SK-N-SH (cell line): ENCODE data around the gene NDUFV2.

Source experiments
- CTCF ChIP-seq: fragments of 200-600 bp; sonication (generic); IDR thresholded peaks from 2 replicates; pipeline ENCODE4 v1.6.1; 2017; ENCODE audit warnings: antibody characterized with exemption, mild to moderate bottlenecking, moderate library complexity
- EZH2phosphoT487 ChIP-seq: fragments of 200-600 bp; sonication (generic); IDR thresholded peaks from 2 replicates; pipeline ENCODE4 v1.6.1; 2017; ENCODE audit warnings: low read depth, mixed run types, mild to moderate bottlenecking, antibody characterized with exemption, moderate library complexity, borderline replicate concordance
- GATA2 ChIP-seq: sonication (generic); formaldehyde crosslinking; IDR thresholded peaks from 2 replicates; pipeline ENCODE4 v1.5.0; 2020; ENCODE audit warnings: mild to moderate bottlenecking, missing genetic modification reagents
- MEF2A ChIP-seq: IDR thresholded peaks from 2 replicates; pipeline ENCODE4 v1.4.0; 2012; ENCODE audit warnings: low read depth, borderline replicate concordance
- MXI1 ChIP-seq: IDR thresholded peaks from 2 replicates; pipeline ENCODE4 v1.6.1; 2012; ENCODE audit warnings: mild to moderate bottlenecking, low read depth, low read length, improper control_type of control experiment
- POLR2AphosphoS5 ChIP-seq: IDR thresholded peaks from 2 replicates; pipeline ENCODE4 v1.6.1; 2012; ENCODE audit warnings: low read depth, low read length
- RAD21 ChIP-seq: IDR thresholded peaks from 2 replicates; pipeline ENCODE4 v1.6.1; 2012; ENCODE audit warnings: mild to moderate bottlenecking, low read length
- RFX5 ChIP-seq: IDR thresholded peaks from 2 replicates; pipeline ENCODE4 v1.6.1; 2012; ENCODE audit warnings: mild to moderate bottlenecking, improper control_type of control experiment, low read length
- RXRA ChIP-seq: IDR thresholded peaks from 2 replicates; pipeline ENCODE4 v1.4.0; 2012; ENCODE audit warnings: low read depth, mild to moderate bottlenecking, borderline replicate concordance
- TAF1 ChIP-seq: IDR thresholded peaks from 2 replicates; pipeline ENCODE4 v1.6.1; 2012; ENCODE audit warnings: low read depth, mild to moderate bottlenecking, low read length, moderate library complexity, borderline replicate concordance
- TCF12 ChIP-seq: IDR thresholded peaks from 2 replicates; pipeline ENCODE4 v1.4.0; 2012
- YY1 ChIP-seq: IDR thresholded peaks from 2 replicates; pipeline ENCODE4 v1.4.0; 2012; ENCODE audit warnings: low read depth, mild to moderate bottlenecking
- TF ChIP-seq, protein P1 (sequence below): IDR thresholded peaks from 2 replicates; pipeline ENCODE4 v1.6.1; 2012; ENCODE audit warnings: mild to moderate bottlenecking, low read depth, low read length, moderate library complexity
- TF ChIP-seq, protein P2 (sequence below): IDR thresholded peaks from 2 replicates; pipeline ENCODE4 v1.4.0; 2012; ENCODE audit warnings: low read depth, borderline replicate concordance

DNA sequence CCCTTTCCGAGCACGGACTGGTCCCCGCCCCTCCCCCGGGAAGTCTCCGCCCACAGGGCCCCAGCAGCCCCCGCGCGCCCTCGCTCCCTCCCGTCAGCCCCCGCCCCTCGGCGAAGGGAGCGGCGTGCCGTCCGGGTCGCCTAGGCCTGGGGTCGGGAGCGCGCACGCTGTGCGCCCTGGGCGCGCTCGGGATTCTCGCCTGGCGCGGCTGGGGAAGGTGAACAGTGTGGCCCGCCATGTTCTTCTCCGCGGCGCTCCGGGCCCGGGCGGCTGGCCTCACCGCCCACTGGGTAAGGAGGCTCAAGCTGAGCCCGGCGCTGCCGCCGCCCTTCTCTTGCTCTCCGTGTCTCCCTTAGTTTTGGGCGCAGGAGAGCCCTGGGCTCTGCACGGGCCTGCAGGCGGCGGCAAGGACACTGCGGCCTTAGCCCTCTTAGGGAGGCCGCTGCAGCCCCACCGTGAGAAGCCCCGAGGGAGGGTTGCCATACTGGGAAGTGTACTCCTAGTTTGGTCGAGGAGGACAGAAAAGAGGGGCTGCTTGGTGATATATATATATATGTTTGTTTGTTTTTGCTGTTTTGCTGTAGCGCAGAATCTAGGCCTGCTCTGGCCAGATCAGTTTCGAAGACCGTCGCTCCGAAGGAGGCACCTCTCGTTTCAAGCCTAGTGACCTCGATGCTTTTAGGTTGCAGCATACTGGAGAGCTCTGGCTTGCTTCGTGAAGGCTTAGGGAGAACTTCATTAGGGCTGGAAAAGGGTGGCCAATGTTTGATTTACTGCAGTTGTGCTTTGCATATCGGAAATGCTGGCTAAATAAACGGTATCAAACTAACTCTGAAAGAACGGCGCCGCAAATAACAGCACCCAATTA, at the start of gene NDUFV2:
- TF ChIP-seq GATA2 (CRISPR knock-in tag), result no peak
- no peak for TF ChIP-seq CTCF
- TF ChIP-seq EZH2phosphoT487, result no peak
- no peak; the same call in 1 of the 2 replicates for TF ChIP-seq POLR2AphosphoS5
- no peak for TF ChIP-seq RXRA
- TF ChIP-seq, protein P1, sequence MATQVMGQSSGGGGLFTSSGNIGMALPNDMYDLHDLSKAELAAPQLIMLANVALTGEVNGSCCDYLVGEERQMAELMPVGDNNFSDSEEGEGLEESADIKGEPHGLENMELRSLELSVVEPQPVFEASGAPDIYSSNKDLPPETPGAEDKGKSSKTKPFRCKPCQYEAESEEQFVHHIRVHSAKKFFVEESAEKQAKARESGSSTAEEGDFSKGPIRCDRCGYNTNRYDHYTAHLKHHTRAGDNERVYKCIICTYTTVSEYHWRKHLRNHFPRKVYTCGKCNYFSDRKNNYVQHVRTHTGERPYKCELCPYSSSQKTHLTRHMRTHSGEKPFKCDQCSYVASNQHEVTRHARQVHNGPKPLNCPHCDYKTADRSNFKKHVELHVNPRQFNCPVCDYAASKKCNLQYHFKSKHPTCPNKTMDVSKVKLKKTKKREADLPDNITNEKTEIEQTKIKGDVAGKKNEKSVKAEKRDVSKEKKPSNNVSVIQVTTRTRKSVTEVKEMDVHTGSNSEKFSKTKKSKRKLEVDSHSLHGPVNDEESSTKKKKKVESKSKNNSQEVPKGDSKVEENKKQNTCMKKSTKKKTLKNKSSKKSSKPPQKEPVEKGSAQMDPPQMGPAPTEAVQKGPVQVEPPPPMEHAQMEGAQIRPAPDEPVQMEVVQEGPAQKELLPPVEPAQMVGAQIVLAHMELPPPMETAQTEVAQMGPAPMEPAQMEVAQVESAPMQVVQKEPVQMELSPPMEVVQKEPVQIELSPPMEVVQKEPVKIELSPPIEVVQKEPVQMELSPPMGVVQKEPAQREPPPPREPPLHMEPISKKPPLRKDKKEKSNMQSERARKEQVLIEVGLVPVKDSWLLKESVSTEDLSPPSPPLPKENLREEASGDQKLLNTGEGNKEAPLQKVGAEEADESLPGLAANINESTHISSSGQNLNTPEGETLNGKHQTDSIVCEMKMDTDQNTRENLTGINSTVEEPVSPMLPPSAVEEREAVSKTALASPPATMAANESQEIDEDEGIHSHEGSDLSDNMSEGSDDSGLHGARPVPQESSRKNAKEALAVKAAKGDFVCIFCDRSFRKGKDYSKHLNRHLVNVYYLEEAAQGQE, result no peak
- peak; percentile 76 for TF ChIP-seq TAF1
- TF ChIP-seq MXI1, result peak; percentile 78; the same call in 1 of the 2 replicates
- TF ChIP-seq RAD21, result no peak
- TF ChIP-seq RFX5, result no peak
- TF ChIP-seq, protein P2, sequence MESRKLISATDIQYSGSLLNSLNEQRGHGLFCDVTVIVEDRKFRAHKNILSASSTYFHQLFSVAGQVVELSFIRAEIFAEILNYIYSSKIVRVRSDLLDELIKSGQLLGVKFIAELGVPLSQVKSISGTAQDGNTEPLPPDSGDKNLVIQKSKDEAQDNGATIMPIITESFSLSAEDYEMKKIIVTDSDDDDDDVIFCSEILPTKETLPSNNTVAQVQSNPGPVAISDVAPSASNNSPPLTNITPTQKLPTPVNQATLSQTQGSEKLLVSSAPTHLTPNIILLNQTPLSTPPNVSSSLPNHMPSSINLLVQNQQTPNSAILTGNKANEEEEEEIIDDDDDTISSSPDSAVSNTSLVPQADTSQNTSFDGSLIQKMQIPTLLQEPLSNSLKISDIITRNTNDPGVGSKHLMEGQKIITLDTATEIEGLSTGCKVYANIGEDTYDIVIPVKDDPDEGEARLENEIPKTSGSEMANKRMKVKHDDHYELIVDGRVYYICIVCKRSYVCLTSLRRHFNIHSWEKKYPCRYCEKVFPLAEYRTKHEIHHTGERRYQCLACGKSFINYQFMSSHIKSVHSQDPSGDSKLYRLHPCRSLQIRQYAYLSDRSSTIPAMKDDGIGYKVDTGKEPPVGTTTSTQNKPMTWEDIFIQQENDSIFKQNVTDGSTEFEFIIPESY, result peak; percentile 63; the same call in 1 of the 2 replicates
- TF ChIP-seq TCF12, result no peak
- TF ChIP-seq MEF2A, result no peak
- peak; percentile 90 for TF ChIP-seq YY1
